HG02884 (cell line): ENCODE data around the gene CDH3.

Experiments
- ATAC-seq: cut with Tn5 transposase; IDR thresholded peaks from one replicate; pipeline ENCODE4 v1.9.1; 2021; ENCODE audit warnings: mild to moderate bottlenecking, moderate library complexity; ENCODE audit not compliant: unreplicated experiment

CDH3 gene

DNA sequence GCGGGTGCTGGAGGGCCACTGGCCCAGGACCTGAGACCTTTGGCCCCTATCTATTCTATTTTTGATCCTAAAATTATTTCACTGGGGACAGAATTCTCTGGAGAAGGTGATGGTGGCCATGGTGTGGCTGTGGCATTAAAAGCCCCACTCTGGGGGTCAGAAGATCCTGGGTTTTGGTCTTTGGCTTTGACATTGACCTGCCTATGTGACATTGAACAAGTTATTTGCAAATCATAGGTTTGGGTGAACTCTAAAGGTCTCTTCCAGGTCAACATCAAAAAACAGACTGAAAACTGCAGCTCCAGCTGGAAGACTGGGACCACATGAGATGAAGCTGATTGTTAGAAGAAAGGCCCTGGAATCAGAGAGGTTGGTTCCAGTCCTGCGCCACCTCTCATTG, 89.7 kb downstream of the CDH3 start:
- no peak for ATAC-seq

DNA sequence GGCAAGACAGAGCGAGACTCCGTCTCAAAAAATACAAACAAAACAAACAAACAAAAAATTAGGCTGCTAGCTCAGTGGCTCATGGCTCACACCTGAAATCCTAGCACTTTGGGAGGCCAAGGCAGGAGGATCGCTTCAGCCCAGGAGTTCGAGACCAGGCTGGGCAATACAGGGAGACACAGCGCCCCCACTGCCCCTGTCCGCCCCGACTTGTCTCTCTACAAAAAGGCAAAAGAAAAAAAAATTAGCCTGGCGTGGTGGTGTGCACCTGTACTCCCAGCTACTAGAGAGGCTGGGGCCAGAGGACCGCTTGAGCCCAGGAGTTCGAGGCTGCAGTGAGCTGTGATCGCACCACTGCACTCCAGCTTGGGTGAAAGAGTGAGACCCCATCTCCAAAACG, 91.5 kb downstream of the CDH3 start:
- ATAC-seq, result no peak

GRCh38 chr16:68737046-68737729, 92.1 kb downstream of the CDH3 start, which contains the start of gene CDH1:
Gene CDH1 (plus strand): TSS chr16:68737292. CDS start chr16:68737416, 124 bp downstream.
- no peak for ATAC-seq

DNA sequence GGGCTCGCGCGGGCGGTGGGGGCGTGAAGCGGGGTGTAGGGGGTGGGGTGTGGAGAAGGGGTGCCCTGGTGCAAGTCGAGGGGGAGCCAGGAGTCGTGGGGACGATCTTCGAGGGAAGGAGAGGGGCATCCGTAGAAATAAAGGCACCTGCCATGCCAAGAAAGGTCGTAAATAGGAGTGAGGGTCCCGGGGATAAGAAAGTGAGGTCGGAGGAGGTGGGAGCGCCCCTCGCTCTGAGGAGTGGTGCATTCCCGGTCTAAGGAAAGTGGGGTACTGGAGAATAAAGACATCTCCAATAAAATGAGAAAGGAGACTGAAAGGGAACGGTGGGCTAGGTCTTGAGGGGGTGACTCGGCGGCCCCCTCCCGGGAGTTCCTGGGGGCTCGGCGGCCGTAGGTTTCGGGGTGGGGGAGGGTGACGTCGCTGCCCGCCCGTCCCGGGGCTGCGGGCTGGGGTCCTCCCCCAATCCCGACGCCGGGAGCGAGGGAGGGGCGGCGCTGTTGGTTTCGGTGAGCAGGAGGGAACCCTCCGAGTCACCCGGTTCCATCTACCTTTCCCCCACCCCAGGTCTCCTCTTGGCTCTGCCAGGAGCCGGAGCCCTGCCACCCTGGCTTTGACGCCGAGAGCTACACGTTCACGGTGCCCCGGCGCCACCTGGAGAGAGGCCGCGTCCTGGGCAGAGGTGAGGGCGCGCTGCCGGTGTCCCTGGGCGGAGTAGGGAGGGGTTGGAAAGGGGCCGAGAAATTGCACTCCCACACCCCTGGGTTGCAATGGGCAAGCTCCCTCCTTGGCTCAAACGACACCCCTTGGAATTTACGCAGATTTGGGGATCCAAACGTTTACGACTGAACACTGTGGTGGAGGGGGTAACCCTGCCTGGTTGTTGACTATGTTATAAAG, 92.9 kb downstream of the CDH3 start:
- ATAC-seq, result no peak

- ATAC-seq, result no peak
These were observed 95.0 kb downstream of the CDH3 start for GRCh38 chr16:68739964-68740627.

DNA sequence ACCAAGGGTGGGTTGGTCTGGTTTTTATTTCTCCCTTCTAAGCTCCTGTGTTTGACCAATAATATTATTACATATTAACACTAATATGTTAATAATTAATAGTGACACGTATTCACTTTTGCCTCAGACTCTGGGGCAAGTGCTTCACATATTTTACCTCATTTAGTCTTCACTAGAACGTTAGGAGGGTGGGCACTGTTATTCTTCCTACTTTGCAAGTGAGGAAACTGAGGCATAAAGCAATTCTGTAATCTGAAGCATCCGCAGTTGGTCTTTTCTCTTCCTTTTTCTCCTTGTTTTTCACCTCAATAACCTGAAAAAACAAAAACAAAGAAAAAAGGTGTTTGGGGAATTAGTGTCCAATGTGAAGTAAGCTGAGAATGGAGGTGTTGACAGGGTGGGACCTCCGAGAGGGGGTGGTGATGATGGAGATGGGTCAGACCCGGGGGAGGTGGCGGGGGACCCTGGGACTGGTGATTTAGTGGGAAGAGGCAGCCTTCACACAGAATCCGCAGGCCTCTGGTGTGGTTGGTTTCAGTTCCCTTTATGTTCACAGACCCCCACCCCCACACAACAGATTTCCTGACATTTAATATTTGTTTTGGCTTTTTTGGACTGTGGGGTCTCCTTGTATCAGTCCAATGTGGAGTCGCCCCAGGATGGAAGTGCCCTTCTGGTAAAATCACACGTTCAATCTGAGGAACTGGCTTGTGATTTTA, 95.7 kb downstream of the CDH3 start:
- no peak for ATAC-seq

DNA sequence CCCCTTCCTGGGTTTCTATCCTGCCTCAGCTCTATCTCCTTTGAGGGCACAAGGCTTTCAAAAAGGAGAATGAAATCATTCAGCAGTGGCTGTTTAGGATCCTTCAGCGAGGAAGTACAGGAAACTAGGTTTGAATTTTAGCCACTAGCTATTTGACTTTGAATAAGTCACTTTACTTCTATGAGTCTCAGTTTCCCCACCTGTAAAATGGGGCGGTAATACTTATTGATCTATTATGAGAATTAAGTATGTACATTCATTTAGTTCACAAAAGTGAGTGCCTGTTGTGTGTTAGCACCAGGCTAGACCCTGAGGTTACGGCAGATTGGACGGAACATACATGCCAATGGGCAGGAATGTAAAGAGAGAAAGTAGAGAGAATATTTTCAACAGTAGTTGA, 98.6 kb downstream of the CDH3 start:
- no peak for ATAC-seq

DNA sequence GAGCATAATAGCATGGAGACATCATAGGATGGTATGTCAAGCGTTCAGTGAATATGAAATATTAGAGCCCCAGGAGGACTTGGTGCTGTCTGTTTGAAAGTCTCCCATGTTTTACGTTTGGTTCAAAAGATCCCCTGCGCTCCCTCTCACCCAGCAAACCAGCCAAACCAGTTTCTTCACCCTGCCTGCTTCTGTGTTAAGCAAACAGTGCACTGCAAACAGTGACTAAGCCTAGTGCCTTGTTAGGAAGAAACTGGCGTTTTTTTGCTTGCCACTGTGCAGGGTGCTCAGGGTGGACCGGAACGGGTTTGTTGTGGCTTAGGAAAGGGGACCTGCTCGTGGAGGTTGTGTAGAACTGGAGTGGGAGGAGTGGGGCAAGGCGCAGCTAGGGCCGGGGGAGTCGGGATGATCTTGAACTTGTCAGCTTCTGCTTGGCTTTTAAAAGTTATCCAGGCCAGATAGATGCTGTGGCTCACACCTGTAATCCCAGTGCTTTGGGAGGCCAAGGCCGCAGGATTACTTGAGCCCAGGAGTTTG, 99.7 kb downstream of the CDH3 start:
- ATAC-seq, result no peak

DNA sequence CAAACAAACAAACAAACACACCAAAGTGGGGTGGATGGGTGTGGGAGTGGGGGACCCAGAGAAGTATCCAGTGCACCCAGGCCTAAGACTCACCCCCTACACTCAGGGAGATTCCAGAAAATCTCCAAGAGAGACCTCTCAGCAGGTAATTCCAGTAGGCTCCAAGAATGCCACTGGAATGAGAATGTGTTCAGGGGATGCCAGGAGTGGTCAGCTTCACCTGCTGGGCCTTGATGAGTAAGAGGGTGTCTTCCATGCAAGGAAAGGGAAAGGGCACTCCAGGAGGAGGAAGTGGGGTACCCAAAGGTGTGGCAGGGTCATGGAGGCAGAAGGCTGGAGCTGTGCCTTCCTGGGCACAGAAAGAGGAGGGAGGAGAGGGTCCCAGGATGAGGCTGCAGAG, 101.8 kb downstream of the CDH3 start:
- no peak for ATAC-seq

- no peak for ATAC-seq
These were observed 104.3 kb downstream of the CDH3 start for GRCh38 chr16:68749432-68749831.
